Erythroblast (primary cell): Measurements from ENCODE around the gene NLGN1.
"Not testable (repeated sequence)": the region's sequence is repeated elsewhere in the genome, so short reads cannot be mapped to it uniquely, and the experiment has no call there.

ENCODE experiments used
- GATA1 ChIP-seq: IDR thresholded peaks from 2 replicates; pipeline ENCODE4 v1.6.1; 2011; ENCODE audit warnings: low read depth, mild to moderate bottlenecking, control low read depth, low read length, moderate library complexity
- POLR2A ChIP-seq: IDR thresholded peaks from 2 replicates; pipeline ENCODE4 v1.6.1; 2011; ENCODE audit warnings: mild to moderate bottlenecking, low read length

- not testable (repeated sequence) for TF ChIP-seq POLR2A, GATA1
Measured at GRCh38 chr3:174211896-174212295, 814.4 kb downstream of the NLGN1 start.
